ENCODE results near the gene CTBS.

DNA sequence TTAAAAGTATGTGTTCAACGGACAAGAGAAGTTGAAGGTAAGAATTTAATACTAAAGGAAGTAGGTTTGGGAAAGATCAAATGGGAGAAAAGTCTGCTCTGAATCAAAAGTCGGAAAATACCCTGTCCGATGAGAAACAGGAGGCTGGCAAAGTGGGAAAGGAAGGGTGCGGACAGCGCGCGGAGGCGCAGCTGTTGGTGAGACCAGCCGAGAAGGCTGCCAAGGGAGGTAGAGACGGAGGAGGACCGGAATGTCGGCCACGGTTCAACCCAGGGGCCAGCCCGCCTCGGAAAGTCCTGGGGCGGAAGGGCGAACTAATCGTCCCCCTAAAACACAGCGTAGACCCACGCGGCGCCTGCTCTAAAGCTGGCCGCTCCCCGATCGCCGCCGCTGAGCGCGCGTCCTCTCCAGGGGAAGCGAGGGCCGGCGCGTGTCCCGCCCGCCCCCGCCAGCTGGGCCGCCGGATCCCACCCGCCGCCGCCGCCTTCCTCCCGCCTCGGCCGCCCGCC lies 68.7 kb downstream of the CTBS start:
- TF ChIP-seq, protein P1, sequence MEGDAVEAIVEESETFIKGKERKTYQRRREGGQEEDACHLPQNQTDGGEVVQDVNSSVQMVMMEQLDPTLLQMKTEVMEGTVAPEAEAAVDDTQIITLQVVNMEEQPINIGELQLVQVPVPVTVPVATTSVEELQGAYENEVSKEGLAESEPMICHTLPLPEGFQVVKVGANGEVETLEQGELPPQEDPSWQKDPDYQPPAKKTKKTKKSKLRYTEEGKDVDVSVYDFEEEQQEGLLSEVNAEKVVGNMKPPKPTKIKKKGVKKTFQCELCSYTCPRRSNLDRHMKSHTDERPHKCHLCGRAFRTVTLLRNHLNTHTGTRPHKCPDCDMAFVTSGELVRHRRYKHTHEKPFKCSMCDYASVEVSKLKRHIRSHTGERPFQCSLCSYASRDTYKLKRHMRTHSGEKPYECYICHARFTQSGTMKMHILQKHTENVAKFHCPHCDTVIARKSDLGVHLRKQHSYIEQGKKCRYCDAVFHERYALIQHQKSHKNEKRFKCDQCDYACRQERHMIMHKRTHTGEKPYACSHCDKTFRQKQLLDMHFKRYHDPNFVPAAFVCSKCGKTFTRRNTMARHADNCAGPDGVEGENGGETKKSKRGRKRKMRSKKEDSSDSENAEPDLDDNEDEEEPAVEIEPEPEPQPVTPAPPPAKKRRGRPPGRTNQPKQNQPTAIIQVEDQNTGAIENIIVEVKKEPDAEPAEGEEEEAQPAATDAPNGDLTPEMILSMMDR (IDR thresholded peaks at IDR 0.05), result peak in 1 of 12 donors; percentile 10
- TF ChIP-seq POLR2A (IDR thresholded peaks at IDR 0.05), result no peak
